Fibroblast of skin of abdomen (primary cell): Measurements from ENCODE around the gene AFG1L.
"Not testable (repeated sequence)": the region's sequence is repeated elsewhere in the genome, so short reads cannot be mapped to it uniquely, and the experiment has no call there.

Source experiments
- DNase-seq: peaks from one replicate; pipeline ENCODE4 v3.0.0-alpha.2; 2013

AFG1L gene

GRCh38 chr6:108559884-108560462 lies 265.1 kb downstream of the AFG1L start:
- DNase-seq: peak; percentile 92

- DNase-seq: peak; percentile 88
These were observed 265.8 kb downstream of the AFG1L start, which contains the start of gene FOXO3 for GRCh38 chr6:108560463-108561308. Gene FOXO3, plus strand, starts transcription at chr6:108560917. Its CDS starts 292 bp downstream, at chr6:108561209.

- not testable (repeated sequence) for DNase-seq
These were observed 266.4 kb downstream of the AFG1L start for GRCh38 chr6:108561309-108561647.

GRCh38 chr6:108561742-108562502 lies 267.1 kb downstream of the AFG1L start:
- DNase-seq: no peak

GRCh38 chr6:108562503-108562993 lies 267.7 kb downstream of the AFG1L start:
- DNase-seq: peak; percentile 73

- no peak for DNase-seq
These were observed 268.4 kb downstream of the AFG1L start for GRCh38 chr6:108563292-108563691.

- peak; percentile 98 for DNase-seq
These were observed 269.3 kb downstream of the AFG1L start for GRCh38 chr6:108564178-108564577.

GRCh38 chr6:108565091-108565766 lies 270.4 kb downstream of the AFG1L start:
- DNase-seq: peak; percentile 22

GRCh38 chr6:108565893-108566292 lies 271.0 kb downstream of the AFG1L start:
- DNase-seq: peak; percentile 65

- no peak for DNase-seq
These were observed 271.6 kb downstream of the AFG1L start for GRCh38 chr6:108566406-108566805.

- DNase-seq: no peak
These were observed 273.2 kb downstream of the AFG1L start for GRCh38 chr6:108568101-108568500.

- DNase-seq: no peak
These were observed 273.9 kb downstream of the AFG1L start for GRCh38 chr6:108568551-108569305.

- peak; percentile 30 for DNase-seq
These were observed 275.7 kb downstream of the AFG1L start for GRCh38 chr6:108570517-108570916.

- no peak for DNase-seq
These were observed 279.7 kb downstream of the AFG1L start for GRCh38 chr6:108574457-108575141.
